Omental fat pad (tissue), 4 donors: Measurements from ENCODE around the gene PITX3. TPM values are rescaled to one million over a fixed set of nuclear protein-coding genes. Genes with fewer than 3 reads are reported as not detected.

Experiments
- ATAC-seq: fragments of 150-250 bp; one replicate; pipeline ENCODE4 v1.9.1; 2016; ENCODE audit warnings: mild to moderate bottlenecking, moderate library complexity; ENCODE audit not compliant: low FRiP score
- DNase-seq: peaks from one replicate; pipeline ENCODE4 v3.0.0-alpha.2; 2019; ENCODE audit warnings: low spot score
- total RNA-seq, 4 donors: library from RNA; depleted of rRNA; stranded (reverse); fragments of >200 nt; gene quantifications; one replicate each; pipeline ENCODE4 v1.1.0, GENCODE V29; 2016
- TF ChIP-seq, protein P1 (sequence below), 3 donors: fragments of 450-650 bp; IDR thresholded peaks; one replicate each; pipeline ENCODE4 v1.5.1; 2016 to 2017; ENCODE audit warnings: antibody characterized with exemption in 3 of 3, mild to moderate bottlenecking in 3 of 3, moderate library complexity in 2 of 3

Gene PITX3
- total RNA-seq, 4 donors from 2014 or later = 0.36 to 0.37 TPM; not detected in 2

DNA sequence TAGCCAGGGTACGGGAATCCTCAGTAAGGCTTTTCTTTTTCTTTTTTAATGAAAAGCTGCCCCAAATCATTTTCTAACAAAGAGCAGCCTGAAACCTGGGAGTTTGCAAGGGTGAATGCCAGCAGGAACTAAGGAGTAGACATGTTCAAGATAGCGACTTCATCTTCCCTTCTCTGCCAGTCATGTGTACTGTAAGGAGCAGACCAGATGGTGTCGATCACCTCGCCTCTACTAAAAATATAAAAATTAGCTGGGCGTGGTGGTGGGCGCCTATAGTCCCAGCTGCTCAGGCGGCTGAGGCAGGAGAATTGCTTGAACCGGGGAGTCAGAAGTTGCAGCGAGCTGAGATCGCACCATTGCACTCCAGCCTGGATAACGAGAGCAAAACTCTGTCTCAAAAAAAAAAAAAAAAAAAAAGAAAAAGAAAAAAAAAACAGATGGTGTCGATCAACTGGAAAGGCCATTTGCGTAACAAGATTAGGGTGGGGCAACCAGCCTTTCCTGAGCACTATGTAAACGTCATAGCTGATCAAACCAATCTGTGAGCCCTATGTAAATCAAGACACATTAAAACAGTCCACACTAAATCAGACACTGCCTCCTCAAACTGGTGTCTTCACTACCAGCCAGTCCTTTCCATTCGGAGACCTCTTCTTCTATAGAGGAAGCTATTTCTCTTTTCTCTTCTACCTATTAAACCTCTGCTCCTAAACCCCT lies 55.3 kb downstream of the PITX3 start:
- ATAC-seq (no peak), DNase-seq (no peak)
- TF ChIP-seq, protein P1, sequence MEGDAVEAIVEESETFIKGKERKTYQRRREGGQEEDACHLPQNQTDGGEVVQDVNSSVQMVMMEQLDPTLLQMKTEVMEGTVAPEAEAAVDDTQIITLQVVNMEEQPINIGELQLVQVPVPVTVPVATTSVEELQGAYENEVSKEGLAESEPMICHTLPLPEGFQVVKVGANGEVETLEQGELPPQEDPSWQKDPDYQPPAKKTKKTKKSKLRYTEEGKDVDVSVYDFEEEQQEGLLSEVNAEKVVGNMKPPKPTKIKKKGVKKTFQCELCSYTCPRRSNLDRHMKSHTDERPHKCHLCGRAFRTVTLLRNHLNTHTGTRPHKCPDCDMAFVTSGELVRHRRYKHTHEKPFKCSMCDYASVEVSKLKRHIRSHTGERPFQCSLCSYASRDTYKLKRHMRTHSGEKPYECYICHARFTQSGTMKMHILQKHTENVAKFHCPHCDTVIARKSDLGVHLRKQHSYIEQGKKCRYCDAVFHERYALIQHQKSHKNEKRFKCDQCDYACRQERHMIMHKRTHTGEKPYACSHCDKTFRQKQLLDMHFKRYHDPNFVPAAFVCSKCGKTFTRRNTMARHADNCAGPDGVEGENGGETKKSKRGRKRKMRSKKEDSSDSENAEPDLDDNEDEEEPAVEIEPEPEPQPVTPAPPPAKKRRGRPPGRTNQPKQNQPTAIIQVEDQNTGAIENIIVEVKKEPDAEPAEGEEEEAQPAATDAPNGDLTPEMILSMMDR (IDR thresholded peaks at IDR 0.05) = no peak

DNA sequence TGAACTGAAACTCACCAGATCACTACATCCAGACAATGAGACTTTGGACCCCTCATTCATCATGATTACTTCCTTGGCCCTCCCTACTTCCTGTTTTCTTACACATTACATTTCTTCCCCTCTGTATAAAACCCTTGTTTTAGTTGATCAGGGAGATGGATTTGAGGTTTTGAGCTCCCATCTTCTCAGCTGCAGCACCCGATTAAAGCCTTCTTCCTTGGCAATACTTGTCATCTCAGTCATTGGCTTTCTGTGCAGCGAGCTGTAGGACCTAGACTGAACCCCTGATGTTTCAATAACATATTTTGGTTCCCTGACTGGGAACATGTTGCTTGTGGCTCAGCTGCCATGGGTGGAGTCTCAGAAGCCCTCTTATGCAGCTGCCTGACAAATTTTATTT lies 56.0 kb downstream of the PITX3 start:
- DNase-seq (no peak), ATAC-seq (no peak)
- TF ChIP-seq, protein P1 (IDR thresholded peaks at IDR 0.05) = no peak

DNA sequence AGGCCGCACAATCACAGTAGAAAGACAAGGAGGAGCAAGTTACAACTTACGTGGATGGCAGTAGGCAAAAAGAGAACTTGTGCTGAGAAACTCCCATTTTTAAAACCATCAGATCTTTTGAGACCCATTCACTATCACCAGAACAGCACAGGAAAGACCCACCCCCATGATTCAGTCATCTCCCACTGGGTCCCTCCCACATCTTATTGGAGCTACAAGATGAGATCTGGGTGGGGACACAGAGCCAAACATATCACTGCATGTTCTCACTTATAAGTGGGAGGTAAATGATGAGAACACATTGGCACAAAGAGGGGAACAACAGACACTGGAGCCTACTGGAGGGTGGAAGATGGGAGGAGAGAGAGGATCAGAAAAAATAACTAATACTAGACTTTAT lies 56.7 kb downstream of the PITX3 start:
- DNase-seq (no peak), ATAC-seq (no peak)
- TF ChIP-seq, protein P1 (IDR thresholded peaks at IDR 0.05) = no peak

Other genes starting within 250 kb of the PITX3 start
- gene ARMH3, start 185.3 kb downstream of the PITX3 start, total RNA-seq = 10 to 100 TPM; 10.0 to 61.8 (median 12.7) TPM
- 10 to 100 TPM; 14.1 to 31.5 (median 22.5) TPM for gene HPS6, start 176.2 kb downstream of the PITX3 start, total RNA-seq
- 10 to 100 TPM; 20.1 to 33.2 (median 30.9) TPM for gene LDB1, start 121.1 kb downstream of the PITX3 start, total RNA-seq
- gene PPRC1, start 108.5 kb downstream of the PITX3 start, total RNA-seq = 100 to 1,000 TPM in 1 of 4 donors, 10 to 100 TPM in 3; 15.4 to 105 (median 31.9) TPM
- gene NOLC1, start 89.1 kb downstream of the PITX3 start, total RNA-seq = 100 to 1,000 TPM in 2 of 4 donors, 10 to 100 TPM in 2; 35.3 to 229 (median 81.7) TPM
- gene ELOVL3, start 15.2 kb downstream of the PITX3 start, total RNA-seq = 1 to 10 TPM in 3 of 4 donors, under 1 TPM in 1; 0.72 to 4.6 (median 2.1) TPM
- gene GBF1, start 4.0 kb upstream of the PITX3 start, total RNA-seq = 10 to 100 TPM; 28.1 to 34.9 (median 31.6) TPM
- gene NFKB2, start 154.2 kb upstream of the PITX3 start, total RNA-seq = 10 to 100 TPM; 13.7 to 54.4 (median 28.8) TPM
- 1 to 10 TPM in 2 of 4 donors, under 1 TPM in 1, not detected in 1; 0.44 to 1.6 (median 1.1) TPM for gene PSD, start 177.3 kb upstream of the PITX3 start, total RNA-seq
- 10 to 100 TPM; 11.7 to 16.8 (median 15.0) TPM for gene FBXL15, start 179.3 kb upstream of the PITX3 start, total RNA-seq
- gene CUEDC2, start 191.1 kb upstream of the PITX3 start, total RNA-seq = 10 to 100 TPM; 41.1 to 51.6 (median 47.2) TPM
- gene C10orf95, start 210.0 kb upstream of the PITX3 start, total RNA-seq = under 1 TPM in 1 of 4 donors, not detected in 3; 0.84 TPM